CD8-positive, alpha-beta memory T cell (primary cell): ENCODE measurements around the gene ADGRL1. TPM values are rescaled to one million over a fixed set of nuclear protein-coding genes. Genes with fewer than 3 reads are reported as not detected.
"Not testable (repeated sequence)": the region's sequence is repeated elsewhere in the genome, so short reads cannot be mapped to it uniquely, and the experiment has no call there.

Source experiments
- CTCF ChIA-PET: fragments of 350-600 bp; sonication (Branson Sonifier 250); formaldehyde crosslinking; loops from one replicate; lab custom pipeline; 2021; ENCODE audit warnings: antibody characterized with exemption; lab: Charles Lee
- POLR2A ChIA-PET: fragments of 350-600 bp; sonication (Branson Sonifier 250); formaldehyde crosslinking; loops from one replicate; lab custom pipeline; 2021; ENCODE audit warnings: antibody characterized with exemption; lab: Charles Lee
- DNase-seq, 5 donors: peaks; one replicate each; pipeline versions ENCODE4 v3.0.0 to v3.0.0-alpha.2; 2020 to 2022; ENCODE audit warnings: mixed read lengths in 1 of 5
- H3K27ac ChIP-seq: one replicate; pipeline ENCODE4 v1.7.0; 2013; ENCODE audit warnings: low read depth, mild to moderate bottlenecking, low read length, moderate library complexity
- H3K27me3 ChIP-seq: 2 replicates; pipeline ENCODE4 v1.7.0; 2013; ENCODE audit warnings: low read length, mild to moderate bottlenecking; ENCODE audit not compliant: insufficient read depth, poor library complexity, severe bottlenecking
- H3K36me3 ChIP-seq: 2 replicates; pipeline ENCODE4 v1.7.0; 2013; ENCODE audit warnings: mild to moderate bottlenecking, low read length, moderate library complexity; ENCODE audit not compliant: insufficient read depth
- H3K4me1 ChIP-seq: 2 replicates; pipeline ENCODE4 v1.7.0; 2013; ENCODE audit warnings: mild to moderate bottlenecking, low read length, moderate library complexity; ENCODE audit not compliant: insufficient read depth
- H3K4me3 ChIP-seq: 2 replicates; pipeline ENCODE4 v1.7.0; 2013; ENCODE audit warnings: mild to moderate bottlenecking, low read length
- H3K9me3 ChIP-seq: 2 replicates; pipeline ENCODE4 v1.7.0; 2013; ENCODE audit warnings: mild to moderate bottlenecking, low read length
- H3K27ac Mint-ChIP-seq, 8 donors: one replicate each; pipeline ENCODE4 v1.8.0; 2020 to 2021; ENCODE audit warnings: mixed read lengths in 8 of 8, mild to moderate bottlenecking in 6 of 8, inconsistent platforms in 3 of 8, moderate library complexity in 3 of 8
- H3K27me3 Mint-ChIP-seq, 2 donors: one replicate each; pipeline ENCODE4 v1.8.0; 2020 to 2021; ENCODE audit warnings: mixed read lengths in 2 of 2, mild to moderate bottlenecking in 1 of 2, moderate library complexity in 1 of 2
- H3K36me3 Mint-ChIP-seq, 3 donors: one replicate each; pipeline ENCODE4 v1.8.0; 2020 to 2021; ENCODE audit warnings: mixed read lengths in 3 of 3, inconsistent platforms in 1 of 3, mild to moderate bottlenecking in 1 of 3
- H3K4me1 Mint-ChIP-seq, 3 donors: one replicate each; pipeline ENCODE4 v1.8.0; 2020 to 2021; ENCODE audit warnings: mixed read lengths in 3 of 3, inconsistent platforms in 1 of 3, mild to moderate bottlenecking in 1 of 3
- H3K4me3 Mint-ChIP-seq, 7 donors: one replicate each; pipeline ENCODE4 v1.8.0; 2020 to 2021; ENCODE audit warnings: mixed read lengths in 7 of 7, mild to moderate bottlenecking in 6 of 7, moderate library complexity in 4 of 7, inconsistent platforms in 2 of 7
- H3K9me3 Mint-ChIP-seq, 5 donors: one replicate each; pipeline ENCODE4 v1.8.0; 2020 to 2022; ENCODE audit warnings: mixed read lengths in 5 of 5, mild to moderate bottlenecking in 3 of 5, moderate library complexity in 2 of 5, inconsistent platforms in 1 of 5
- polyA plus RNA-seq: library from polyadenylated mRNA; unstranded; fragments of 300-500 nt; fragmentation: Illumina TruSeq; gene quantifications from one replicate; pipeline ENCODE4 v1.2.3, GENCODE V29; 2021
- total RNA-seq, 2 experiments: library from RNA; stranded (reverse); gene quantifications; one replicate each; pipeline ENCODE4 v1.2.3, GENCODE V29; 2021

The ADGRL1 gene
- total and polyA plus RNA-seq, 3 experiments from 2014 or later, result 0.81 to 5.8 (median 5.8) TPM

- DNase-seq, result peak in 4 of 5 donors; percentile 30 to 56 (median 44)
- H3K4me1 ChIP-seq, result peaks cover 31% of the 10 kb centered on the region
- H3K27me3 Mint-ChIP-seq, result no peaks in the 10 kb centered on the region
- ChIA-PET POLR2A (interaction anchor here (1.1 kb wide), 1 partner anchor 11 kb away, joined by 4 read pairs; the partner anchor contains the start of gene ASF1B), CTCF (interaction anchor here (0.8 to 3.5 kb wide), 6 partner anchors 9 to 243 kb away, joined by 3 to 19 read pairs (median 4); partner anchors contain the start of gene ASF1B)
- no peak overlapping the region for H3K4me3 ChIP-seq
- peak overlapping the region; percentile 35 for H3K27ac ChIP-seq
- H3K27ac Mint-ChIP-seq, result peak overlapping the region; percentile 85 to 99 (median 97)
- peaks cover 0 to 10% (median 0%) of the 10 kb centered on the region in 3 donors for H3K36me3 Mint-ChIP-seq
- no peaks in the 10 kb centered on the region for H3K9me3 ChIP-seq
- H3K4me1 Mint-ChIP-seq, result peaks cover 21 to 36% (median 35%) of the 10 kb centered on the region in 3 donors
- H3K36me3 ChIP-seq, result no peaks in the 10 kb centered on the region
- peak overlapping the region in 6 of 7 donors; percentile 25 to 89 (median 48) for H3K4me3 Mint-ChIP-seq
- no peaks in the 10 kb centered on the region for H3K9me3 Mint-ChIP-seq
- H3K27me3 ChIP-seq, result no peaks in the 10 kb centered on the region
Observed at GRCh38 chr19:14147797-14148605, 58.0 kb downstream of the ADGRL1 start.

GRCh38 chr19:14146789-14147216, 59.2 kb downstream of the ADGRL1 start:
- Histone ChIP-seq H3K9me3 (no peaks in the 10 kb centered on the region), H3K4me1 (peaks cover 38% of the 10 kb centered on the region), H3K4me3 (no peak overlapping the region), H3K36me3 (no peaks in the 10 kb centered on the region), H3K27ac (no peak overlapping the region), H3K27me3 (no peaks in the 10 kb centered on the region)
- POLR2A ChIA-PET, result no interaction called here
- H3K36me3 Mint-ChIP-seq, result peaks cover 0 to 6% (median 0%) of the 10 kb centered on the region in 3 donors
- H3K4me1 Mint-ChIP-seq, result peaks cover 19 to 47% (median 41%) of the 10 kb centered on the region in 3 donors
- DNase-seq, result no peak
- peak overlapping the region in 3 of 8 donors; percentile 19 to 66 (median 52) for H3K27ac Mint-ChIP-seq
- H3K9me3 Mint-ChIP-seq, result no peaks in the 10 kb centered on the region
- CTCF ChIA-PET, result interaction anchor here (3.5 kb wide), 1 partner anchor 10 kb away, joined by 19 read pairs; the partner anchor contains the start of gene ASF1B
- H3K4me3 Mint-ChIP-seq, result no peak overlapping the region
- H3K27me3 Mint-ChIP-seq, result no peaks in the 10 kb centered on the region

GRCh38 chr19:14146169-14146568, 59.8 kb downstream of the ADGRL1 start:
- CTCF ChIA-PET, result interaction anchor here (2.0 to 3.5 kb wide), 2 partner anchors 9 to 202 kb away, joined by 11 to 19 read pairs; partner anchors contain the start of gene ASF1B
- H3K9me3 ChIP-seq, H3K4me3 ChIP-seq, H3K36me3 Mint-ChIP-seq, H3K27ac ChIP-seq, H3K9me3 Mint-ChIP-seq, H3K27me3 Mint-ChIP-seq, DNase-seq, POLR2A ChIA-PET, H3K4me3 Mint-ChIP-seq, H3K36me3 ChIP-seq, H3K27me3 ChIP-seq: not testable (repeated sequence)
- H3K4me1 Mint-ChIP-seq, result peaks cover 19 to 48% (median 42%) of the 10 kb centered on the region in 3 donors
- peaks cover 39% of the 10 kb centered on the region for H3K4me1 ChIP-seq
- H3K27ac Mint-ChIP-seq, result peak overlapping the region in 4 of 8 donors; percentile 31 to 83 (median 58)

- ChIA-PET CTCF (interaction anchor here (0.6 to 3.5 kb wide), 4 partner anchors 8 to 947 kb away, joined by 3 to 19 read pairs (median 7); partner anchors contain the start of gene ASF1B), POLR2A (no interaction called here)
- Histone ChIP-seq H3K4me3 (no peak overlapping the region), H3K36me3 (no peaks in the 10 kb centered on the region), H3K4me1 (peaks cover 36% of the 10 kb centered on the region), H3K27ac (no peak overlapping the region), H3K9me3 (no peaks in the 10 kb centered on the region), H3K27me3 (no peaks in the 10 kb centered on the region)
- H3K27ac Mint-ChIP-seq, result peak overlapping the region in 6 of 8 donors; percentile 7 to 67 (median 47)
- H3K9me3 Mint-ChIP-seq, result no peaks in the 10 kb centered on the region
- H3K4me1 Mint-ChIP-seq, result peaks cover 19 to 48% (median 42%) of the 10 kb centered on the region in 3 donors
- no peak overlapping the region for H3K4me3 Mint-ChIP-seq
- peaks cover 0 to 5% (median 0%) of the 10 kb centered on the region in 3 donors for H3K36me3 Mint-ChIP-seq
- H3K27me3 Mint-ChIP-seq, result no peaks in the 10 kb centered on the region
- DNase-seq, result no peak
Observed at GRCh38 chr19:14145381-14145780, 60.6 kb downstream of the ADGRL1 start.

- no peaks in the 10 kb centered on the region for H3K9me3 Mint-ChIP-seq
- Histone ChIP-seq H3K27ac (no peak overlapping the region), H3K27me3 (no peaks in the 10 kb centered on the region), H3K4me3 (no peak overlapping the region), H3K9me3 (no peaks in the 10 kb centered on the region), H3K36me3 (no peaks in the 10 kb centered on the region), H3K4me1 (peaks cover 14% of the 10 kb centered on the region)
- DNase-seq, result no peak
- H3K4me1 Mint-ChIP-seq, result peaks cover 8 to 36% (median 27%) of the 10 kb centered on the region in 3 donors
- H3K27me3 Mint-ChIP-seq, result no peaks in the 10 kb centered on the region
- H3K27ac Mint-ChIP-seq, result peak overlapping the region in 2 of 8 donors; percentile 21 to 36
- peaks cover 0 to 9% (median 3%) of the 10 kb centered on the region in 3 donors for H3K36me3 Mint-ChIP-seq
- H3K4me3 Mint-ChIP-seq, result peak overlapping the region in 1 of 7 donors; percentile 48
- ChIA-PET POLR2A (no interaction called here), CTCF (no interaction called here)
Observed at GRCh38 chr19:14142262-14143190, 63.4 kb downstream of the ADGRL1 start.

GRCh38 chr19:14141041-14141440, 64.9 kb downstream of the ADGRL1 start:
- H3K4me1 Mint-ChIP-seq, result peaks cover 10 to 41% (median 32%) of the 10 kb centered on the region in 3 donors
- Histone ChIP-seq H3K4me3 (no peak overlapping the region), H3K4me1 (peaks cover 16% of the 10 kb centered on the region), H3K27me3 (no peaks in the 10 kb centered on the region), H3K27ac (no peak overlapping the region), H3K9me3 (no peaks in the 10 kb centered on the region), H3K36me3 (no peaks in the 10 kb centered on the region)
- POLR2A ChIA-PET, result interaction anchor here (0.6 kb wide), 1 partner anchor 64 kb away, joined by 3 read pairs; no protein-coding TSS in a partner anchor
- no peak overlapping the region for H3K27ac Mint-ChIP-seq
- peaks cover 0 to 12% (median 3%) of the 10 kb centered on the region in 3 donors for H3K36me3 Mint-ChIP-seq
- no peaks in the 10 kb centered on the region for H3K27me3 Mint-ChIP-seq
- CTCF ChIA-PET, result interaction anchor here (1.1 to 2.5 kb wide), 2 partner anchors 67 to 207 kb away, joined by 4 to 12 read pairs; no protein-coding TSS in a partner anchor
- H3K4me3 Mint-ChIP-seq, result no peak overlapping the region
- no peaks in the 10 kb centered on the region for H3K9me3 Mint-ChIP-seq
- no peak for DNase-seq

GRCh38 chr19:14139944-14140343, 66.0 kb downstream of the ADGRL1 start:
- CTCF ChIA-PET, result interaction anchor here (0.7 to 2.5 kb wide), 5 partner anchors 59 to 264 kb away, joined by 3 to 12 read pairs (median 4); no protein-coding TSS in a partner anchor
- no peaks in the 10 kb centered on the region for H3K27me3 ChIP-seq
- H3K9me3 ChIP-seq, result no peaks in the 10 kb centered on the region
- Mint-ChIP-seq H3K9me3 (no peaks in the 10 kb centered on the region), H3K4me1 (peaks cover 16 to 40% (median 35%) of the 10 kb centered on the region in 3 donors), H3K27me3 (no peaks in the 10 kb centered on the region), H3K27ac (peak overlapping the region in 4 of 8 donors; percentile 17 to 83 (median 58)), H3K4me3 (peak overlapping the region in 5 of 7 donors; percentile 12 to 70 (median 36)), H3K36me3 (peaks cover 0 to 12% (median 3%) of the 10 kb centered on the region in 3 donors)
- no peak overlapping the region for H3K27ac ChIP-seq
- POLR2A ChIA-PET, result interaction anchor here (0.6 kb wide), 1 partner anchor 246 kb away, joined by 10 read pairs; no protein-coding TSS in a partner anchor
- peaks cover 23% of the 10 kb centered on the region for H3K4me1 ChIP-seq
- no peak for DNase-seq
- H3K36me3 ChIP-seq, result no peaks in the 10 kb centered on the region
- H3K4me3 ChIP-seq, result no peak overlapping the region
